Medulla oblongata (tissue), 1 donor: ENCODE data around the gene ADRA2B.
"Not testable (repeated sequence)": the region's sequence is repeated elsewhere in the genome, so short reads cannot be mapped to it uniquely, and the experiment has no call there.

Source experiments
- DNase-seq: peaks from one replicate; pipeline ENCODE4 v3.0.0-alpha.2; 2015; ENCODE audit errors: extremely low spot score

Gene ADRA2B

DNA sequence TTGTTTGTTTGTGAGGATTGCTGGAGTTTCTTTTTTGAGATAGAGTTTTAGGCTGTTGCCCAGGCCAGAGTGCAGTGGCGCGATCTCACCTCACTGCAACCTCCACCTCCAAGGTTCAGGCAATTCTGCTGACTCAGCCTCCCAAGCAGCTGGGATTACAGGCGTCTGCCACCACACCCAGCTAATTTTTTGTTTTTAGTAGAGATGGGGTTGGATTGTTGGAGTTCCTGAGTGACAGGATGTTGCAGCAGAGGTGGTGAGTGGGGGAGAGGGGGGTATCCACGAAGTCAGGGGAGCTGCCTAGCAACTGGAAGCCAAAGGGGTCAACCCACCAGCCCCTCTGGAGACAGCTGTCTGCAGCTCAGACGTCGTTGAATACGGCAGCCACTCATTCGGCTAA is 46.5 kb downstream of the ADRA2B start:
- DNase-seq: not testable (repeated sequence)

DNA sequence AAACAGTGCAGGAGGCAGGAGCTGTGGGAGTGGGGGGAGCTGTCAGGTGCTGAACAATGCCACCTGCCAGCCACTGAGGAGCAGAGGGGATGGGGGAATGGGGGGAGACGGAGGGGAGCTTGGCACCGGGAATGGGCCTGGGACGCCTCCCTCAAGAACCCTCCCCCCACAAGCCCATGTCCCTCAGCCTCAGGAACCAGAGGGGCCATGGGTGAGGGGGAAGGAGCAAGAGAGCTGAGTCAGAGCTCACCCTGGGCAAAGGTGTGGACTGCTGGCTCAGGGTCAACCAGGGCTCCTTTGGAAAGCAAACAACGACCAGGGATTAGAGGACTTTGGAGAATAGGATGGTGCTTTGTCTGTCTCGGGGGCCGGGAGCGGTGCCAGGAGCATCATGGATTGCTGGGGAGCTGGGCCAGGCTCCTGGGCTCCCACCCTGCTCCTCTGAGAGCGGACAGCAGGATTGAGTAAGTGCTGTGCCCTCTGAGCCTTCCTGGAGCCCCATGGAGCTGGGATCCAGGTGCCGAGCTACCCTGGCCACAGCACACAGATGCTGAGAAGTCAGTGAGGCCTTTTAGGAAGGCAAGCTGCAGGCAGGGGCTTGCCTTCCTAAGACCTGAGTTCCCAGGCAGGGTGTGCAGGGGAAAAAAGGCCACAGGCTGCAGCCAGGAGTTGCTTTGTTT is 48.3 kb downstream of the ADRA2B start:
- DNase-seq: not testable (repeated sequence)

DNA sequence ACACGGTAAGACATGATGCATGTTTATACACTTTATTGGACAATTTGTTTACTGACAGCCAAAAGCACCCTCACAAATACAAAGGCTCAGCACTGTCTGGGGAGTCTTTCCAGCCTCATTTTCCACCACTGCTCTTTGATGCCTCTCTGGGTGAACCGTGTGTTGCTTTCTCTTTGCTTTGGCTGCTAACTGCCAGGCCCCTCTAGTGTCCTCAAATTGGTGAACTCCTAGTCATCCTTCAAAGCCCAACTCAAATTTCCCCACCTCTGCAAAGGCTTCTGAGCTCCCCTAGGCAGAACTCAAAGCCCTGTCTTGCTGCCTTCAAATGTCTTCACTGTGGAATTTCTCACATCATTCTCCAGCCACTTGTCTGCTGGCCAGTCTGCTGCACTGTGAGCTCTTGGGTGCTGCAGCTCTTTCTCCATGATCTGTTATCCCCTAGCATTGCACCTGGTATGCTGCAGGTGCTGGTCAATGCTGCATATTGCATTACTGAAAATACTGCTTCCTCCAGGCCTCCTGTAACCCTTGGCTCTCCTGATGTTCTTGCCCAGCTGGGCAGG is 49.2 kb downstream of the ADRA2B start:
- DNase-seq: not testable (repeated sequence)

DNA sequence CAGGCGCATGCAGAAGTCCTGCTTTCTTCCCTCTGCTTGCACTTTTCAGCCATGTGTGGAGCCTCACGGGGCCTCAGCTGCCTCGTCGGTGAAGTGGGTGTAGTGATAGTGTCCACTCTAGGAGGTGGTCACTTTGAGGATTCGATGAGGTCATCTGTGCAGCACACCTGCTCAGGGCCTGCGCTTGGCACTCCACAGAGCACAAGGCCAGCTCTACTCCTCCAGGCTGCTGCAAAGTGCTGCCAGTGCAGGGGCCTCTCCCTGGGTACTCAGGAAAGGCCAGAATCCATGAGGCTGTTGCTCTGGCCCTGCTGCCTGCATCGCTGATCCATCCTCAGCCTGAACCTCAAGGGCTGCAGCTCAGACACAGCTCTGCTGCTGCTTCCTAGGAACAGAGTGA is 49.9 kb downstream of the ADRA2B start:
- not testable (repeated sequence) for DNase-seq

DNA sequence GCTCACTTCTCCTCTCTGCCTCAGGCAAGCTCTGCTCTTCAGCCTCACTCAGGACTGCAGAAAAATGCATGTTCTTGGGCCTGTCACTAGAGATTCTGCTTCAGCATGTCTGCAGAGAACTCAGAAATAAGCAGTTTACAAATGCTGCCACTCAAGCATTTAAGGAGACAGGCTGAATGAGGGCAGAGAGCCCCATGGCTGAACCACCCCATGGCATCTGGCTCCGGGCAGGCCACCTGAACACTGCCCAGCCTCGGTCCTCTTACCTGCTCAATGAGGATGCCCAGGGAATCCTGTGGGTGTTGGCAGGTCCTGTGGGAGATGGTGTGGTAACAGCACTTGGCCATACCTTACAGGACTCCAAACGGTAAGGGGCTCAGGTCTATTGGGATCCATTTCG is 50.4 kb downstream of the ADRA2B start:
- DNase-seq: not testable (repeated sequence)

DNA sequence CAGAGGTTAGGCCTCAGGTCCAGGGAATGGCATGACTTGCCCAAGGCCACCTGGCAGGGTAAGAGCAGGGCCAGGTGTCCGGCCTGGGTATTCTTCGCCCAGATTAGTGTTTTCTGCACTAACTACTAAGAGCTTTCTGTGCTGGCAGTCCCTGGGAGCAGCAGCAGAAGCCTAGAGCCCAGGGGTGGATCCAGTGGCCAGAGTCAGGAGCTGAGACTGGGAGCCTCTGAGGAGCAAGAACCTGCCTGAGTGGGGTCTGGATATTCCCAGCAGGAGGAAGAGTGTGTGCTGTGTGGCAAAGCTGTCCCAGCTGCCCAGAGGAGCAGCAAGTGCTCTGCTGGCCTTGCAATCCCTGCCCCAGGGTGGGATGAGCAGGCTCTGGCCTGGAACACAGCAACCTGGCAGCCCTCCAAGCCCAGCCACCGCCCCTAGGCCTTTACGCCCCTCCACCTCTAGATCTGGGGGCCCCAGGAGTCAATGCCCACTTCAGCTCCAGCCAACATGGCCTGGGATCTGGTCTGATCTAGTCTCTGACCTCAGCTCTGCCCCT is 50.9 kb downstream of the ADRA2B start:
- DNase-seq: no peak

DNA sequence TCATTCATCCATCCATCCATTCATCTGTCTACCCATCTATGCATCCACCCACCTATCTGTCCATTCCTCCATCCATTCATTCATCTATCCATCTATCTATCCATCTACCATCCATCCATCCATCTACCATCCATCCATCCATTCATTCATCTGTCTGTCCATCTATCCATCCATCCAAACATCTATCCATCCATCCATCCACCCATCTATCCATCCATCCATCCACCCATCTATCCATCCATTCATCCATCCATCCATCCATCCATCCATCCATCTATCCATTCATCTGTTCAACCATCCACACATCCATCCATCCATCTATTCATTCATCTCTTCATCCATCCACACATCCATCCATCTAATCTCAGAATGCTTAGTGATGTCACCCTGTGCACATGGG is 51.6 kb downstream of the ADRA2B start:
- DNase-seq: not testable (repeated sequence)

DNA sequence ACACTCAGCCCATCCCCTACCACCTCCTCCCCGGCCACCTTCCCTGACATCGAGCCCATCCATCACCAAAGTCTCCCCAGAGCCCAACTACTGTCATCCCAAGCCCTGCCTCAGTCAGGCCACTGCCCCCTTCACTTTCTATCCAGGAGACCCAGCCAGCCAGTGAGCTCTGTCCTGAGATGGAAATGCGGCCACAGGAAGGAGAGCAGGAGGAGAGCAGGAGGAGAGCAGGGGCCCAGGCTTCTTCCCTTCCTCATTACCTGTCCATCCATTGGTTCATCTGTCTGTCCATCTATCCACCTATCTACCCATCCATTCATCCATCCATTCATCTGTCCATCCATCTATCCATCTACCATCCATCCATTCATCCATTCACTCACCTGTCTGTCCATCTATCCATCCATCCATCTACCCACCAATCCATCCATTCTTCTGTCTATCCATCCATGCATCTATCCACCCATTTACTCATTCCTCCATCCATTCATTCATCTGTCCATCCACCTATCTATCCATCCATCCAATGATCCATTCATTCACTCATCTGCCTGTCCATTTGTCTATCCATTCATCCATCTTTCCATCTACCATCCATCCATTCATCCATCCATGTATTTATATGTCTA is 52.2 kb downstream of the ADRA2B start:
- DNase-seq: not testable (repeated sequence)

DNA sequence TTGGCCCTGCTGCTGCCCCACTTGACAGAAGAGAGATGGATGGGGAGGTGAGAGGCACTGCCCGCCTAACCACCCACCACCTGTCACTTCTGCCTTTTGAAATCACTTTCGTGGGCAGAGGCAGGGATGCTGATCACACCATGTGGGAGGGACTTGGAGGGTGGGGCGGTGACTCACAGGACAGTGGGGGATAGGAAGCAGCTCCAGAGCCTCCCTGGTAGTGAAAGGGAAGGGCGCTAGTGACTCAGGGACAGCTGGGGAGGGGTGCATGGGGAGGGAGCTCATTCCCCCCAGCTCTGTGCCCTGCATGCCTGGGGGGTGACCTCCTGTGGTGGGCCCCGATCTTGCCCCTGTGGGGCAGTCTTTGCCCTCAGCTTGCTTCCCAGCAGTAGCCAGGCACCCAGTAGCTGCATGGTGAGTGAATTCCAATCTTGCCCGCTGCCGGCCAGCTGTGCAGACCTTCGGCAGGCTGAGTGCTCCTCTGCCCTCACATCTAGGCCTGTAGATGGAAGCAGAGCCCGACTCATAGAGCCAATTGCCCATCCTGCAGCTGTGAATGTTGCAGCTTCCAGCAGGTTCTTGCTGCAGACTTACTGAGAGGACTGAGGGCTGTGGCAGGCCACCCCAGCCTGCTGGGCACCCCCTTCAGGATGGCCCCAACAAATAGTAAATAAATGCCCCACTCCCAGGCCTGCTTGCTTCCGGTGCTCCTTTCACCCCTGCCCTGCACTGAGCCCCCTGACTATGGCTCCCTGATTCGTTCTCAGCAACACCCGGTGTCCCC is 53.1 kb downstream of the ADRA2B start:
- DNase-seq: peak; percentile 79
